ENCODE results near the gene IFNAR2.
"Not testable (repeated sequence)": the region's sequence is repeated elsewhere in the genome, so short reads cannot be mapped to it uniquely, and the experiment has no call there.

IFNAR2 gene

GRCh38 chr21:33217138-33217520 lies 12.6 kb upstream of the IFNAR2 start:
- DNase-seq, result no peak

- DNase-seq, result no peak
Measured at GRCh38 chr21:33219300-33219699, 10.4 kb upstream of the IFNAR2 start.

- DNase-seq, result no peak
Measured at GRCh38 chr21:33219954-33220353, 9.8 kb upstream of the IFNAR2 start.

- DNase-seq, result not testable (repeated sequence)
Measured at GRCh38 chr21:33225376-33225775, 4.4 kb upstream of the IFNAR2 start.

GRCh38 chr21:33228455-33228854 lies 1.3 kb upstream of the IFNAR2 start:
- no peak for DNase-seq

- DNase-seq, result no peak
Measured at GRCh38 chr21:33229099-33229783, 497 bp upstream of the IFNAR2 start.

GRCh38 chr21:33230545-33231324 lies 997 bp downstream of the IFNAR2 start:
- no peak for DNase-seq

GRCh38 chr21:33231526-33231925 lies 1.8 kb downstream of the IFNAR2 start:
- peak; percentile 42 for DNase-seq

- no peak for DNase-seq
Measured at GRCh38 chr21:33232291-33233034, 2.7 kb downstream of the IFNAR2 start.

GRCh38 chr21:33234635-33235520 lies 5.1 kb downstream of the IFNAR2 start:
- no peak for DNase-seq

GRCh38 chr21:33236013-33236686 lies 6.4 kb downstream of the IFNAR2 start:
- no peak for DNase-seq

GRCh38 chr21:33236766-33237165 lies 7.0 kb downstream of the IFNAR2 start:
- DNase-seq, result no peak

- no peak for DNase-seq
Measured at GRCh38 chr21:33237486-33237885, 7.7 kb downstream of the IFNAR2 start.

- no peak for DNase-seq
Measured at GRCh38 chr21:33238146-33238545, 8.4 kb downstream of the IFNAR2 start.

- peak; percentile 53 for DNase-seq
Measured at GRCh38 chr21:33238565-33239255, 9.0 kb downstream of the IFNAR2 start.

GRCh38 chr21:33239559-33240127 lies 9.9 kb downstream of the IFNAR2 start:
- DNase-seq, result not testable (repeated sequence)

GRCh38 chr21:33240404-33240803 lies 10.7 kb downstream of the IFNAR2 start:
- no peak for DNase-seq

- DNase-seq, result no peak
Measured at GRCh38 chr21:33241846-33242245, 12.1 kb downstream of the IFNAR2 start.

GRCh38 chr21:33242846-33243245 lies 13.1 kb downstream of the IFNAR2 start:
- not testable (repeated sequence) for DNase-seq

GRCh38 chr21:33244082-33244778 lies 14.5 kb downstream of the IFNAR2 start:
- DNase-seq, result peak; percentile 39

GRCh38 chr21:33244779-33245105 lies 15.0 kb downstream of the IFNAR2 start:
- DNase-seq, result no peak

All from CD4-positive, alpha-beta T cell treated with Interleukin-12 subunit alpha and Interleukin-12 subunit beta, for 1 hour (primary cell).